Prostate gland (tissue), 2 donors: Measurements from ENCODE around the gene MAP6.

Source experiments
- CTCF ChIP-seq, 4 experiments: fragments of 200-600 bp in 2 of 4; fragments of 450-650 bp in 2 of 4; sonication (generic) in 2 of 4; IDR thresholded peaks; 1 replicate in 3 of 4; 2 replicates in 1 of 4; pipeline ENCODE4 v1.5.1; 2016 to 2019; ENCODE audit warnings: antibody characterized with exemption in 4 of 4, mild to moderate bottlenecking in 2 of 4, moderate library complexity in 2 of 4
- POLR2AphosphoS5 ChIP-seq: sonication (generic); formaldehyde crosslinking; IDR thresholded peaks from one replicate; pipeline ENCODE4 v1.6.1; 2017; ENCODE audit warnings: antibody characterized with exemption

GRCh38 chr11:75700940-75701339 is 32.1 kb upstream of the MAP6 start:
- TF ChIP-seq CTCF (IDR thresholded peaks at IDR 0.05): no peak
- TF ChIP-seq POLR2AphosphoS5: no peak
